ENCODE data around the gene SLC43A3.

SLC43A3 gene

GRCh38 chr11:57426929-57427726 is at the start of gene SLC43A3:
Gene SLC43A3, minus strand, starts transcription at chr11:57427121. Its CDS starts 949 bp downstream, at chr11:57426172.
- DNase-seq (ENCODE audit: low spot score), result peak; percentile 46

- no peak for DNase-seq (ENCODE audit: low spot score)
Measured at GRCh38 chr11:57476047-57476756, 49.3 kb upstream of the SLC43A3 start.

- no peak for DNase-seq (ENCODE audit: low spot score)
Measured at GRCh38 chr11:57475671-57476046, 48.7 kb upstream of the SLC43A3 start.

GRCh38 chr11:57475191-57475590 is 48.3 kb upstream of the SLC43A3 start:
- DNase-seq (ENCODE audit: low spot score), result no peak

- DNase-seq (ENCODE audit: low spot score), result no peak
Measured at GRCh38 chr11:57474803-57475115, 47.8 kb upstream of the SLC43A3 start.

GRCh38 chr11:57474017-57474802 is 47.3 kb upstream of the SLC43A3 start:
- no peak for DNase-seq (ENCODE audit: low spot score)

- no peak for DNase-seq (ENCODE audit: low spot score)
Measured at GRCh38 chr11:57473285-57473841, 46.4 kb upstream of the SLC43A3 start.

- DNase-seq (ENCODE audit: low spot score), result no peak
Measured at GRCh38 chr11:57471496-57471895, 44.6 kb upstream of the SLC43A3 start.

GRCh38 chr11:57469268-57469667 is 42.3 kb upstream of the SLC43A3 start:
- DNase-seq (ENCODE audit: low spot score), result no peak

- DNase-seq (ENCODE audit: low spot score), result no peak
Measured at GRCh38 chr11:57468276-57468675, 41.4 kb upstream of the SLC43A3 start.

GRCh38 chr11:57467508-57468157 is 40.7 kb upstream of the SLC43A3 start:
- no peak for DNase-seq (ENCODE audit: low spot score)

- DNase-seq (ENCODE audit: low spot score), result no peak
Measured at GRCh38 chr11:57466680-57467079, 39.8 kb upstream of the SLC43A3 start.

- DNase-seq (ENCODE audit: low spot score), result no peak
Measured at GRCh38 chr11:57464539-57465181, 37.7 kb upstream of the SLC43A3 start.

GRCh38 chr11:57463671-57464538 is 37.0 kb upstream of the SLC43A3 start:
- no peak for DNase-seq (ENCODE audit: low spot score)

- DNase-seq (ENCODE audit: low spot score), result no peak
Measured at GRCh38 chr11:57462597-57462996, 35.7 kb upstream of the SLC43A3 start.

- no peak for DNase-seq (ENCODE audit: low spot score)
Measured at GRCh38 chr11:57461841-57462489, 35.0 kb upstream of the SLC43A3 start.

- DNase-seq (ENCODE audit: low spot score), result no peak
Measured at GRCh38 chr11:57460758-57461749, 34.1 kb upstream of the SLC43A3 start.

- no peak for DNase-seq (ENCODE audit: low spot score)
Measured at GRCh38 chr11:57460022-57460757, 33.3 kb upstream of the SLC43A3 start, which contains the start of gene RTN4RL2. Gene RTN4RL2, plus strand, starts transcription at chr11:57460528. Its CDS starts 338 bp downstream, at chr11:57460866.

Measured in pons (tissue), 1 donor.